ENCODE measurements around the gene ABTB2.

GRCh38 chr11:34314936-34315335, 42.9 kb downstream of the ABTB2 start:
- TF ChIP-seq CTCF (IDR thresholded peaks at IDR 0.05) (no peak), RFX5 (IDR thresholded peaks at IDR 0.05; ENCODE audit: low read length) (no peak), GABPA (IDR thresholded peaks at IDR 0.05; ENCODE audit: low read depth) (no peak), RAD21 (IDR thresholded peaks at IDR 0.05; ENCODE audit: low read length) (no peak), ZBTB33 (IDR thresholded peaks at IDR 0.05; ENCODE audit: borderline replicate concordance, low read depth) (no peak), USF2 (IDR thresholded peaks at IDR 0.05; ENCODE audit: borderline replicate concordance, low read depth, low read length) (no peak), TAF1 (IDR thresholded peaks at IDR 0.05; ENCODE audit: borderline replicate concordance, low read depth, low read length) (no peak), FOXM1 (IDR thresholded peaks at IDR 0.05; ENCODE audit: low read depth) (no peak), GATA2 (CRISPR knock-in tag; IDR thresholded peaks at IDR 0.05) (no peak)

Measured in SK-N-SH (cell line).